GM12878 (cell line): ENCODE results near the gene AP5Z1. TPM values are rescaled to one million over a fixed set of nuclear protein-coding genes. Genes with fewer than 3 reads are reported as not detected.

Experiments used
- ATAC-seq: fragments of 200-7000 bp; cut with Tn5 transposase; 3 replicates; pipeline ENCODE4 v1.9.1; 2020; ENCODE audit warnings: mild to moderate bottlenecking, moderate library complexity
- BruUV-seq: library from RNA; stranded (reverse); fragments of 400-500 nt; replicated peaks from 2 replicates; lab custom pipeline; 2021; lab: Mats Ljungman, UMichigan
- CTCF ChIA-PET: fragments of 300-600 bp; sonication (Branson Sonifier 250); formaldehyde crosslinking; extraction: SDS; loops from one replicate; lab custom pipeline; 2021; ENCODE audit warnings: inconsistent platforms; lab: Yijun Ruan, JAX
- POLR2A ChIA-PET: fragments of 350-600 bp; formaldehyde crosslinking; extraction: SDS; loops from one replicate; lab custom pipeline; 2021; ENCODE audit warnings: inconsistent platforms; lab: Charles Lee
- RAD21 ChIA-PET: fragments of 300-600 bp; sonication (Branson Sonifier 250); formaldehyde crosslinking; loops from one replicate; lab custom pipeline; 2023; ENCODE audit warnings: antibody characterized with exemption; ENCODE audit not compliant: unreplicated experiment; lab: Charles Lee
- SMC1A ChIA-PET: fragments of 300-600 bp; sonication (Branson Sonifier 250); formaldehyde crosslinking; loops from one replicate; lab custom pipeline; 2023; ENCODE audit not compliant: unreplicated experiment, uncharacterized antibody; lab: Charles Lee
- DNase-seq: peaks from one replicate; pipeline ENCODE4 v3.0.0-alpha.2; 2011; ENCODE audit warnings: low read depth, low spot score
- FAIRE-seq: peaks from 3 replicates; lab custom pipeline; 2011; peaks lifted over from hg19 to GRCh38; lab: Jason Lieb, UNC
- H2AFZ ChIP-seq: 2 replicates; pipeline ENCODE4 v1.6.0; 2011; ENCODE audit warnings: low read depth, low read length, control low read depth; ENCODE audit not compliant: control insufficient read depth
- H3K27ac ChIP-seq: 2 replicates; pipeline ENCODE4 v1.5.1; 2011; ENCODE audit warnings: control low read depth; ENCODE audit not compliant: control insufficient read depth, insufficient read depth
- H3K27me3 ChIP-seq, 2 experiments: replicated peaks in 1 of 2; 2 replicates each; pipeline versions ENCODE4 v1.6.0 to v1.6.1; 2011; ENCODE audit warnings: low read length in 1 of 2; ENCODE audit not compliant: control insufficient read depth in 2 of 2, insufficient read depth in 2 of 2
- H3K36me3 ChIP-seq, 2 experiments: 2 replicates each; pipeline ENCODE4 v1.5.1; 2011; ENCODE audit warnings: low read length in 1 of 2; ENCODE audit not compliant: control insufficient read depth in 2 of 2, insufficient read depth in 2 of 2
- H3K4me1 ChIP-seq: 2 replicates; pipeline ENCODE4 v1.6.1; 2011; ENCODE audit warnings: mild to moderate bottlenecking, low read length, moderate library complexity, mixed read lengths; ENCODE audit not compliant: control insufficient read depth, insufficient read depth
- H3K4me2 ChIP-seq: 2 replicates; pipeline ENCODE4 v1.6.0; 2011; ENCODE audit warnings: control low read depth; ENCODE audit not compliant: control insufficient read depth, insufficient read depth
- H3K4me3 ChIP-seq: fragments of 200-600 bp; sonication (generic); 2 replicates; pipeline ENCODE4 v1.5.1; 2016
- H3K79me2 ChIP-seq: 2 replicates; pipeline ENCODE4 v1.6.0; 2011; ENCODE audit warnings: low read length; ENCODE audit not compliant: control insufficient read depth, insufficient read depth
- H3K9ac ChIP-seq: 2 replicates; pipeline ENCODE4 v1.8.0; 2011; ENCODE audit warnings: low read length, control low read depth, mixed read lengths; ENCODE audit not compliant: control insufficient read depth, insufficient read depth
- H3K9me3 ChIP-seq: replicated peaks from 3 replicates; pipeline ENCODE4 v1.5.1; 2011; ENCODE audit warnings: mild to moderate bottlenecking, low read length; ENCODE audit not compliant: control insufficient read depth, insufficient read depth
- H4K20me1 ChIP-seq: 2 replicates; pipeline ENCODE4 v1.6.0; 2011; ENCODE audit not compliant: control insufficient read depth, insufficient read depth
- CBFB ChIP-seq: IDR thresholded peaks from 2 replicates; pipeline ENCODE4 v1.6.1; 2016; ENCODE audit warnings: antibody characterized with exemption, low read depth
- FOXK2 ChIP-seq: fragments of 450-650 bp; IDR thresholded peaks from 2 replicates; pipeline ENCODE4 v1.6.1; 2017; ENCODE audit warnings: mild to moderate bottlenecking, moderate library complexity
- MEF2B ChIP-seq: fragments of 450-650 bp; IDR thresholded peaks from 2 replicates; pipeline ENCODE4 v1.6.1; 2018; ENCODE audit warnings: mild to moderate bottlenecking, moderate library complexity; ENCODE audit not compliant: partially characterized antibody, poor library complexity, severe bottlenecking
- MXI1 ChIP-seq: fragments of 150-350 bp; IDR thresholded peaks from 2 replicates; pipeline ENCODE4 v1.6.1; 2011; ENCODE audit warnings: low read depth, mild to moderate bottlenecking, inconsistent platforms, low read length, improper control_type of control experiment
- NR2F1 ChIP-seq: fragments of 450-650 bp; conservative IDR thresholded peaks from 2 replicates; pipeline ENCODE4 v1.6.1; 2017; ENCODE audit warnings: mild to moderate bottlenecking
- SPI1 ChIP-seq: IDR thresholded peaks from 2 replicates; pipeline ENCODE4 v1.6.1; 2011; ENCODE audit warnings: low read depth, mild to moderate bottlenecking, low read length, moderate library complexity, borderline replicate concordance; ENCODE audit not compliant: insufficient read depth
- TARDBP ChIP-seq: IDR thresholded peaks from 2 replicates; pipeline ENCODE4 v1.6.1; 2016; ENCODE audit warnings: borderline replicate concordance
- ZNF207 ChIP-seq: fragments of 450-650 bp; IDR thresholded peaks from 2 replicates; pipeline ENCODE4 v1.6.1; 2014; ENCODE audit warnings: antibody characterized with exemption, mild to moderate bottlenecking, borderline replicate concordance
- ZNF622 ChIP-seq: fragments of 450-650 bp; IDR thresholded peaks from 2 replicates; pipeline ENCODE4 v1.6.1; 2017; ENCODE audit warnings: mild to moderate bottlenecking, inconsistent platforms
- ZSCAN29 ChIP-seq: fragments of 450-650 bp; IDR thresholded peaks from 2 replicates; pipeline ENCODE4 v1.6.1; 2017; ENCODE audit warnings: mild to moderate bottlenecking, moderate library complexity
- WGBS: methylation state at CpG from one replicate; pipeline ENCODE4 v1.1.6; 2016; ENCODE audit warnings: low lambda C conversion rate; ENCODE audit not compliant: insufficient replicate concordance, insufficient coverage; ENCODE audit errors: missing lambda C conversion rate; 5-methylcytosine and 5-hydroxymethylcytosine counted together
- in situ Hi-C: fragments of 300-500 bp; cut with MboI; formaldehyde crosslinking; loops from 9 replicates; pipeline ENCODE4 v1.14.3; 2018; ENCODE audit warnings: mixed read lengths
- intact Hi-C: fragments of 100-400 bp; cut with micrococcal nuclease; formaldehyde crosslinking; loops from one replicate; pipeline ENCODE4 v1.14.2; 2022; ENCODE audit not compliant: unreplicated experiment
- polyA plus RNA-seq, 11 experiments: library from polyadenylated mRNA; depleted of rRNA in 4 of 11; unstranded in 6 of 11; stranded (reverse) in 5 of 11; fragments of >200 nt; fragmentation: Nextera tagmentation in 4 of 11; fragmentation: Illumina TruSeq in 1 of 11; extraction: Ambion mirVana in 4 of 11; extraction: Trizol in 1 of 11; gene quantifications; 1 replicate in 1 of 11; 2 replicates in 10 of 11; pipeline versions ENCODE4 v1.2.1 to v1.2.3, GENCODE V29; 2011 to 2016; ENCODE audit warnings: inconsistent platforms in 2 of 11, missing spikeins in 2 of 11, low read depth in 1 of 11
- total RNA-seq, 4 experiments: library from RNA; depleted of rRNA in 3 of 4; stranded (reverse); fragments of >200 nt in 3 of 4; fragmentation: Illumina TruSeq in 1 of 4; extraction: Trizol in 1 of 4; gene quantifications; 2 replicates each; pipeline versions ENCODE4 v1.2.1 to v1.2.3, GENCODE V29; 2013 to 2021
- TF ChIP-seq, protein P1 (sequence below): fragments of 450-650 bp; IDR thresholded peaks from 2 replicates; pipeline ENCODE4 v1.6.1; 2018; ENCODE audit warnings: borderline replicate concordance, mild to moderate bottlenecking; ENCODE audit not compliant: partially characterized antibody
- TF ChIP-seq, protein P2 (sequence below): IDR thresholded peaks from 2 replicates; pipeline ENCODE4 v1.6.1; 2011; ENCODE audit warnings: low read depth, low read length, improper control_type of control experiment, borderline replicate concordance

Gene AP5Z1
- total and polyA plus RNA-seq, 10 of the 15 experiments (the other 5 are each of a cell fraction or from before 2014, with no cell fraction given), result 0.37 to 43.4 (median 19.4) TPM

DNA sequence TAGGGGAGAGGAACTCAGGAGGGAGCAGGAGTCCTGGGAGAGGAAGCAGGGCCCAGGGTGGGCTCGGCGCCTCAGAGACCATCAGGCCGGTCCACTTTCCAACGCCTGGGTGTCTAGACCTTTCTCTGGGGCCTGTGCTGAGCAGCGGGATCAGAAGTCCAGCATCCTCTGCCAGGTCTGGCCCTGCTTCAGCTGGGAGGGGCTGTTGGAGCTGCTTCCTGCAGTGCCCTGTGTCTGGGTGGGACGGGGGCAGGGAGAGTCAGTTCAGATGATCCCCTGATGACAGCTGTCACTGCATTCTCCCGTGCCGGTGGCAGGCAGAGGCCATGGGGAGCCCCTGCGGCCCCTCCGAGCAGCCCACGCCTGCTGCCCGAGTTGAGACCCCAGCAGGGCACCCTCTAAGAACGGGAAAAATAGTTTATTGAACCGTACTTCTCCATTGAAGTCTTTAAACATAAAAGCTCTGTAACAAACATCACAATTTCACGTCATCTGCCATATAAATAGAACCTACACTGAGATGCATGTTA, 23.3 kb downstream of the AP5Z1 start (continued):
- TF ChIP-seq, protein P1, sequence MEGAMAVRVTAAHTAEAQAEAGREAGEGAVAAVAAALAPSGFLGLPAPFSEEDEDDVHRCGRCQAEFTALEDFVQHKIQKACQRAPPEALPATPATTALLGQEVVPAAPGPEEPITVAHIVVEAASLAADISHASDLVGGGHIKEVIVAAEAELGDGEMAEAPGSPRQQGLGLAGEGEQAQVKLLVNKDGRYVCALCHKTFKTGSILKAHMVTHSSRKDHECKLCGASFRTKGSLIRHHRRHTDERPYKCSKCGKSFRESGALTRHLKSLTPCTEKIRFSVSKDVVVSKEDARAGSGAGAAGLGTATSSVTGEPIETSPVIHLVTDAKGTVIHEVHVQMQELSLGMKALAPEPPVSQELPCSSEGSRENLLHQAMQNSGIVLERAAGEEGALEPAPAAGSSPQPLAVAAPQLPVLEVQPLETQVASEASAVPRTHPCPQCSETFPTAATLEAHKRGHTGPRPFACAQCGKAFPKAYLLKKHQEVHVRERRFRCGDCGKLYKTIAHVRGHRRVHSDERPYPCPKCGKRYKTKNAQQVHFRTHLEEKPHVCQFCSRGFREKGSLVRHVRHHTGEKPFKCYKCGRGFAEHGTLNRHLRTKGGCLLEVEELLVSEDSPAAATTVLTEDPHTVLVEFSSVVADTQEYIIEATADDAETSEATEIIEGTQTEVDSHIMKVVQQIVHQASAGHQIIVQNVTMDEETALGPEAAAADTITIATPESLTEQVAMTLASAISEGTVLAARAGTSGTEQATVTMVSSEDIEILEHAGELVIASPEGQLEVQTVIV, result no peak
- no peak for TF ChIP-seq ZNF622
- no peak for TF ChIP-seq FOXK2
- TF ChIP-seq, protein P2, sequence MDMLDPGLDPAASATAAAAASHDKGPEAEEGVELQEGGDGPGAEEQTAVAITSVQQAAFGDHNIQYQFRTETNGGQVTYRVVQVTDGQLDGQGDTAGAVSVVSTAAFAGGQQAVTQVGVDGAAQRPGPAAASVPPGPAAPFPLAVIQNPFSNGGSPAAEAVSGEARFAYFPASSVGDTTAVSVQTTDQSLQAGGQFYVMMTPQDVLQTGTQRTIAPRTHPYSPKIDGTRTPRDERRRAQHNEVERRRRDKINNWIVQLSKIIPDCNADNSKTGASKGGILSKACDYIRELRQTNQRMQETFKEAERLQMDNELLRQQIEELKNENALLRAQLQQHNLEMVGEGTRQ, result no peak
- TF ChIP-seq, all 136 proteins: peak for 0

DNA sequence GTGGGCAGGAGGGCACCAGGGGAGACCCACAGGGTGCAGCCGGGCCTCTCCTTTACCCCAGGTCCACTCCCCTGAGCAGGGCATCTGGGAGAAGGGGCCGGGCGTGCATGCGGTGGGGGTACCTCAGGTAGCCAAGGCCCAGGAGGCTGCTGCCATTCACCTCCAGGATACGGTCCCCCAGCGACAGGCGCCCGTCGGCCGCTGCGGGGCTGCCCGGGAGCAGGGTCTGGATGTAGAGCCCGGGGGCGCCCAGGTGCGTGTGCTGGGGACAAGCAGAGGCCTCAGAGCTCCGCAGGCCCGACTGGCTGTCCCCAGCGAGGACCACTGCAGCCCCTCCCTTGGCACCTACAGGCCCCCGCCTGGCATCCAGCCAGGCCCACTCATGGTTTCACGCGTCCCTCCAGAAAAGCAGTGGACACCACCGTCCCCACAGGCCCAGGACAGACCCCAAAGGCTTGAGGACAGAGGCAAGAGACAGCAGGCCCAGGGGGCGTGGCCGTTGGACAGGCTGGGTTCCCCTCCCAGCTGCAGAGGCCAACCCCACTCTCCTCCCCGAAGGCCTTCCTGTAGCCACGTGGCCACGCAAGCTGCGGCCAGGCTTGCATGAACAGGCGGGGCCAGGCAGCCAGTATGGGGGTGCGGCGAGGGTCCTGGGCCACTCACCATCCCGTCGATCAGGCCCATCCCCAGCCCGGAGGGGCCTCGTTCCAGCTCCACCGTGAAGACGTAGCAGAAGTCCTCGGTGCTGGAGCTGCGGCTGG, 24.3 kb downstream of the AP5Z1 start:
- no TSS peak for BruUV-seq
- in situ Hi-C loops, result loop anchor here (5.0 kb wide), 1 partner anchor 283 kb away; no protein-coding TSS in a partner anchor
- no peak for DNase-seq
- H3K27ac ChIP-seq, result no peak overlapping the region
- RAD21 ChIA-PET, result no interaction called here
- no peaks in the 10 kb centered on the region for H3K9me3 ChIP-seq
- no peak overlapping the region for H3K9ac ChIP-seq
- no peak overlapping the region for H3K4me2 ChIP-seq
- no peak overlapping the region for H3K4me3 ChIP-seq
- H4K20me1 ChIP-seq, result no peaks in the 10 kb centered on the region
- H3K4me1 ChIP-seq, result no peaks in the 10 kb centered on the region
- H3K79me2 ChIP-seq, result no peaks in the 10 kb centered on the region
- POLR2A ChIA-PET, result no interaction called here
- intact Hi-C loops, result loop anchor here (10.0 kb wide), 1 partner anchor 175 kb away; no protein-coding TSS in a partner anchor
- SMC1A ChIA-PET, result no interaction called here
- CTCF ChIA-PET, result interaction anchor here (5.2 kb wide), 1 partner anchor 286 kb away, joined by 30 read pairs; no protein-coding TSS in a partner anchor
- no peaks in the 10 kb centered on the region for H3K27me3 ChIP-seq
- no peak for FAIRE-seq
- no peaks in the 10 kb centered on the region for H3K36me3 ChIP-seq
- no peak overlapping the region for H2AFZ ChIP-seq
- no peak; the same call in 2 of the 3 replicates for ATAC-seq
- WGBS, result 70% methylated on average over 35 of the region's 39 CpGs
- TF ChIP-seq SPI1 (no peak), ZSCAN29 (no peak), TARDBP (no peak), MEF2B (no peak), ZNF207 (no peak), CBFB (no peak), NR2F1 (no peak), MXI1 (no peak)
